Colon (tissue), 2 donors: Measurements from ENCODE around the gene MAIP1.

ENCODE experiments used
- FAIRE-seq: peaks from 2 replicates; lab custom pipeline; 2012; peaks lifted over from hg19 to GRCh38; lab: Jason Lieb, UNC
- donor health status: control.
- donor health status: control.

Gene MAIP1

DNA sequence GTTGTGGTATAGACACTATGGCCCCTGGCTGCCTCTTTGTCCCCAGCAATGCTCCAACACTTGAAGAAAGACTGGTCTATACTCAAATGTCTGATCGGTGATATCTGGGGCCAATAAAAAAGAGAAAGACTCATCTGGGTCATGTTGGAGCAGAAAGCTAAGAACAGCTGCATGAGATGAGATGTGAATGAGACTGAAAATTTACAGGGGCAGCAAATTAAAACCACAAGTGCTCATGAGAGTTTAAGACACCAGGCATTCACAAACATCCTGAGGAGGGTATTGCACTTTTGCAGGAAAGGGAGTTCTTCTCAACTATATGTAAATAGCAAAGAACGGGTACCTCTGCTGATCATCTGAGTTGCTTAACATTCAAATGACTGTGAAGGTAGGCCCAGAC is 36.3 kb downstream of the MAIP1 start:
- no peak for FAIRE-seq

GRCh38 chr2:199992296-199992695 is 36.9 kb downstream of the MAIP1 start:
- no peak for FAIRE-seq

- no peak for FAIRE-seq
These were observed 39.0 kb downstream of the MAIP1 start for GRCh38 chr2:199994371-199994770.

DNA sequence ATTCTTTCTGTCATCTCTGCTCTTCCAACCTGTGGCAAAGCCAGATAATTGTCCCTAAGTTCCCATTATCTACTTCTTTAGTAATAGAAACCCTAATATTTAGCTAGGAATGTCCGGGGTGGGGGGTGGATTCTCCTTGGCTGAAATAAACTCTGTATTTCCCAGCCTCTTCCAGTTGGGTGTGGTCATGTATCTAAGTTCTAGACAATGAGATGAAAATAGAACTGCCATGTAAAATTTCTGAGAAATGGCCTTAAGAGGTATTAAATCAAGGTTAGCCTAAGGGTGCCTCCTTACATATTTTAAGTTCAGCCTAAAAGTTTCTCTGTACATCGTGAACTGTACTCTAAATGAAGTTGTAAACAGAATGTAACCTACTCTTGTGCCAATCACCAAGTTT is 39.5 kb downstream of the MAIP1 start:
- FAIRE-seq: no peak

GRCh38 chr2:199997296-199997695 is 41.9 kb downstream of the MAIP1 start:
- no peak for FAIRE-seq

DNA sequence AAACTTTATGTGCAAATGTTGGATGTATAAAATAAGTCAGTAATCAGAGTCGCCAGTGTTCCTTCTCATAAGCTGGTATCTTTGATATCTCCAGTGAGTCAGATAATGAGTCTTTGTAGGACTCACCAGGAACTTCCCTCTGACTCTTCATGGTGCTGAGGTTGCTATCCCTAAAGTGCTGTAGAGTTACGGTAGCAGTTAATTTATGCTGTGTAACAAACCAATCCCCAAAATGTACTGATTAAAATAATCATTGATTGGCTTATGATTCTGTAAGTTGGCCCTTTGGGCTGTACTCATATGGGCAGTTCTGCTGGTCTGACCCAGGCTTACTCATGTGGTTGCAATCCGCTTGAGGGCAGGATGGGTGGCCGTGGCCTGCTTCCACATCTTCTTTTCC is 43.8 kb downstream of the MAIP1 start:
- no peak for FAIRE-seq

- FAIRE-seq: no peak
These were observed 45.2 kb downstream of the MAIP1 start for GRCh38 chr2:200000444-200001163.

GRCh38 chr2:200003444-200003843 is 48.1 kb downstream of the MAIP1 start:
- no peak for FAIRE-seq

DNA sequence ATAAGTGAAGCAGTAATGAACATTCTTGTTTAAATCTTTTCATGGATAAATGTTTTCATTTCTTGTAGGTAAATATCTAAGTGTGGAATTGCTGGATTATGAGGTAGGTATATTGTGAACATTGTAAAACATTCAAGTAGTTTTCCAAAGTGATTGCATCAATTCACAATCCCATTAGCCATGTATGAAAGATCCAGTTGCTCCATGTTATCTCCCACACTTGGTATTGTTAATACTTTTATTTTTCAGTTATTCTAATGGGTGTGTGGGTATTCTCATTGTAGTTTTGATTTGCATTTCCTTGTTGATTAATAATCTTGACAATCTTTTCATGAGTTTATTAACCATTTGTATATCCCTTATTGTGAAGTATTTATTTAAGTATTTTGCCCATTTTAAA is 50.3 kb downstream of the MAIP1 start:
- no peak for FAIRE-seq

GRCh38 chr2:200007306-200007705 is 51.9 kb downstream of the MAIP1 start:
- no peak for FAIRE-seq

- FAIRE-seq: no peak
These were observed 57.0 kb downstream of the MAIP1 start for GRCh38 chr2:200012401-200012800.
